RWPE2 (cell line): ENCODE results near the gene NPY4R2.
"Not testable (repeated sequence)": the region's sequence is repeated elsewhere in the genome, so short reads cannot be mapped to it uniquely, and the experiment has no call there.

Source experiments
- ATAC-seq: fragments of 200-7000 bp; cut with Tn5 transposase; 3 replicates; pipeline ENCODE4 v1.9.1; 2021; ENCODE audit warnings: low read depth
- DNase-seq: peaks from one replicate; pipeline ENCODE4 v3.0.0-alpha.2; 2020; ENCODE audit warnings: low spot score
- H3K27ac ChIP-seq: fragments of 450-650 bp; 2 replicates; pipeline ENCODE4 v1.5.1; 2017; ENCODE audit warnings: mild to moderate bottlenecking; ENCODE audit not compliant: poor library complexity, severe bottlenecking
- H3K27me3 ChIP-seq: fragments of 250-450 bp; sonication (Bioruptor Pico); 2 replicates; pipeline ENCODE4 v1.5.1; 2021; ENCODE audit warnings: mild to moderate bottlenecking, moderate library complexity; ENCODE audit not compliant: insufficient read depth, poor library complexity, severe bottlenecking
- H3K36me3 ChIP-seq: fragments of 250-450 bp; sonication (Bioruptor Pico); 2 replicates; pipeline ENCODE4 v1.5.1; 2020; ENCODE audit warnings: low read depth, mild to moderate bottlenecking, moderate library complexity
- H3K4me1 ChIP-seq: fragments of 250-450 bp; sonication (Bioruptor Pico); 2 replicates; pipeline ENCODE4 v1.5.1; 2021; ENCODE audit warnings: mild to moderate bottlenecking, moderate library complexity; ENCODE audit not compliant: insufficient read depth, poor library complexity, severe bottlenecking
- H3K4me3 ChIP-seq: fragments of 250-450 bp; sonication (Bioruptor Pico); 2 replicates; pipeline ENCODE4 v1.5.1; 2021; ENCODE audit warnings: mild to moderate bottlenecking, moderate library complexity; ENCODE audit not compliant: severe bottlenecking
- H3K9me3 ChIP-seq: fragments of 250-450 bp; sonication (Bioruptor Pico); 2 replicates; pipeline ENCODE4 v1.5.1; 2021; ENCODE audit warnings: mild to moderate bottlenecking, moderate library complexity; ENCODE audit not compliant: severe bottlenecking

NPY4R2 gene

GRCh38 chr10:47933462-47933861 lies 15.0 kb downstream of the NPY4R2 start:
- not testable (repeated sequence) for H3K36me3 ChIP-seq, H3K4me3 ChIP-seq, H3K27ac ChIP-seq, DNase-seq, H3K27me3 ChIP-seq, ATAC-seq, H3K4me1 ChIP-seq, H3K9me3 ChIP-seq

- H3K4me1 ChIP-seq, ATAC-seq, DNase-seq, H3K27me3 ChIP-seq, H3K4me3 ChIP-seq, H3K9me3 ChIP-seq, H3K27ac ChIP-seq, H3K36me3 ChIP-seq: not testable (repeated sequence)
Measured at GRCh38 chr10:47936772-47937228, 18.3 kb downstream of the NPY4R2 start.

GRCh38 chr10:47937634-47938033 lies 19.2 kb downstream of the NPY4R2 start:
- ATAC-seq, H3K4me3 ChIP-seq, H3K36me3 ChIP-seq, DNase-seq, H3K9me3 ChIP-seq, H3K4me1 ChIP-seq, H3K27ac ChIP-seq, H3K27me3 ChIP-seq: not testable (repeated sequence)

- H3K36me3 ChIP-seq, H3K27ac ChIP-seq, ATAC-seq: not testable (repeated sequence)
Measured at GRCh38 chr10:47940821-47941220, 22.4 kb downstream of the NPY4R2 start.

GRCh38 chr10:47941379-47941778 lies 22.9 kb downstream of the NPY4R2 start:
- H3K9me3 ChIP-seq, H3K4me3 ChIP-seq, H3K4me1 ChIP-seq, H3K27ac ChIP-seq, ATAC-seq, H3K27me3 ChIP-seq, H3K36me3 ChIP-seq, DNase-seq: not testable (repeated sequence)

More at GRCh38 chr10:47940821-47941220, 22.4 kb downstream of the NPY4R2 start:
- H3K4me1 ChIP-seq, DNase-seq, H3K27me3 ChIP-seq, H3K4me3 ChIP-seq, H3K9me3 ChIP-seq: not testable (repeated sequence)

GRCh38 chr10:47942351-47943019 lies 24.0 kb downstream of the NPY4R2 start:
- not testable (repeated sequence) for DNase-seq, H3K9me3 ChIP-seq
- ATAC-seq, result peak; percentile 33; the same call in 2 of the 3 replicates

GRCh38 chr10:47943328-47943727 lies 24.9 kb downstream of the NPY4R2 start:
- not testable (repeated sequence) for H3K36me3 ChIP-seq, H3K4me1 ChIP-seq
- peak; percentile 70 for ATAC-seq

More at GRCh38 chr10:47942351-47943019, 24.0 kb downstream of the NPY4R2 start:
- H3K27me3 ChIP-seq, H3K4me1 ChIP-seq, H3K27ac ChIP-seq, H3K36me3 ChIP-seq, H3K4me3 ChIP-seq: not testable (repeated sequence)

GRCh38 chr10:47947424-47947823 lies 29.0 kb downstream of the NPY4R2 start:
- not testable (repeated sequence) for H3K27ac ChIP-seq, DNase-seq, H3K4me1 ChIP-seq, ATAC-seq, H3K27me3 ChIP-seq, H3K4me3 ChIP-seq, H3K36me3 ChIP-seq, H3K9me3 ChIP-seq

More at GRCh38 chr10:47943328-47943727, 24.9 kb downstream of the NPY4R2 start:
- not testable (repeated sequence) for H3K9me3 ChIP-seq, H3K27ac ChIP-seq, H3K27me3 ChIP-seq, DNase-seq, H3K4me3 ChIP-seq

- ATAC-seq, H3K36me3 ChIP-seq, H3K9me3 ChIP-seq, H3K4me3 ChIP-seq, H3K4me1 ChIP-seq, DNase-seq, H3K27me3 ChIP-seq, H3K27ac ChIP-seq: not testable (repeated sequence)
Measured at GRCh38 chr10:47957158-47957557, 38.7 kb downstream of the NPY4R2 start.

- not testable (repeated sequence) for H3K27me3 ChIP-seq, H3K4me3 ChIP-seq, DNase-seq, H3K27ac ChIP-seq, H3K9me3 ChIP-seq, H3K4me1 ChIP-seq, H3K36me3 ChIP-seq
- ATAC-seq, result peak; percentile 40
Measured at GRCh38 chr10:47959677-47960076, 41.2 kb downstream of the NPY4R2 start.

GRCh38 chr10:47960699-47961098 lies 42.2 kb downstream of the NPY4R2 start:
- not testable (repeated sequence) for H3K36me3 ChIP-seq, H3K4me3 ChIP-seq
- ATAC-seq, result peak; percentile 5; the same call in 2 of the 3 replicates

GRCh38 chr10:47962785-47963184 lies 44.3 kb downstream of the NPY4R2 start:
- not testable (repeated sequence) for H3K36me3 ChIP-seq, DNase-seq, H3K4me3 ChIP-seq, H3K9me3 ChIP-seq, H3K27ac ChIP-seq, H3K4me1 ChIP-seq, H3K27me3 ChIP-seq
- 0 out of 3 replicates have a peak, but pooled peaks have one; percentile 3 for ATAC-seq

More at GRCh38 chr10:47960699-47961098, 42.2 kb downstream of the NPY4R2 start:
- H3K9me3 ChIP-seq, H3K4me1 ChIP-seq, H3K27ac ChIP-seq, DNase-seq, H3K27me3 ChIP-seq: not testable (repeated sequence)
